Measurements from ENCODE around the gene PRRG3.
A peak's percentile ranks its signal among the peaks of the same experiment; 100 is the strongest.
"Not testable (repeated sequence)": the region's sequence is repeated elsewhere in the genome, so short reads cannot be mapped to it uniquely, and the experiment has no call there.

PRRG3 gene

GRCh38 chrX:151694661-151695582, at the start of gene PRRG3:
Gene PRRG3, plus strand, starts transcription at chrX:151695458. Its CDS starts 3,357 bp downstream, at chrX:151698815.
- DNase-seq (ENCODE audit: low spot score): no peak

- no peak for DNase-seq (ENCODE audit: low spot score)
Measured at GRCh38 chrX:151675121-151675746, 20.0 kb upstream of the PRRG3 start.

- DNase-seq (ENCODE audit: low spot score): no peak
Measured at GRCh38 chrX:151676196-151676595, 19.1 kb upstream of the PRRG3 start.

- no peak for DNase-seq (ENCODE audit: low spot score)
Measured at GRCh38 chrX:151679798-151680402, 15.4 kb upstream of the PRRG3 start.

GRCh38 chrX:151680805-151681204, 14.5 kb upstream of the PRRG3 start:
- DNase-seq (ENCODE audit: low spot score): peak; percentile 38

GRCh38 chrX:151687635-151688034, 7.6 kb upstream of the PRRG3 start:
- no peak for DNase-seq (ENCODE audit: low spot score)

GRCh38 chrX:151688695-151689094, 6.6 kb upstream of the PRRG3 start:
- no peak for DNase-seq (ENCODE audit: low spot score)

GRCh38 chrX:151692825-151693224, 2.4 kb upstream of the PRRG3 start:
- DNase-seq (ENCODE audit: low spot score): no peak

GRCh38 chrX:151694121-151694520, 1.1 kb upstream of the PRRG3 start:
- no peak for DNase-seq (ENCODE audit: low spot score)

- no peak for DNase-seq (ENCODE audit: low spot score)
Measured at GRCh38 chrX:151695583-151696340, 504 bp downstream of the PRRG3 start.

GRCh38 chrX:151697082-151697481, 1.8 kb downstream of the PRRG3 start:
- not testable (repeated sequence) for DNase-seq (ENCODE audit: low spot score)

GRCh38 chrX:151697522-151697921, 2.3 kb downstream of the PRRG3 start:
- no peak for DNase-seq (ENCODE audit: low spot score)

- DNase-seq (ENCODE audit: low spot score): no peak
Measured at GRCh38 chrX:151698485-151698884, 3.2 kb downstream of the PRRG3 start.

- no peak for DNase-seq (ENCODE audit: low spot score)
Measured at GRCh38 chrX:151699746-151700145, 4.5 kb downstream of the PRRG3 start.

GRCh38 chrX:151700581-151700980, 5.3 kb downstream of the PRRG3 start:
- no peak for DNase-seq (ENCODE audit: low spot score)

GRCh38 chrX:151701071-151701470, 5.8 kb downstream of the PRRG3 start:
- no peak for DNase-seq (ENCODE audit: low spot score)

GRCh38 chrX:151701531-151701930, 6.3 kb downstream of the PRRG3 start:
- DNase-seq (ENCODE audit: low spot score): no peak

GRCh38 chrX:151702026-151702714, 6.9 kb downstream of the PRRG3 start:
- no peak for DNase-seq (ENCODE audit: low spot score)

GRCh38 chrX:151702741-151703340, 7.6 kb downstream of the PRRG3 start:
- DNase-seq (ENCODE audit: low spot score): no peak

- no peak for DNase-seq (ENCODE audit: low spot score)
Measured at GRCh38 chrX:151703487-151703886, 8.2 kb downstream of the PRRG3 start.

GRCh38 chrX:151704041-151704663, 8.9 kb downstream of the PRRG3 start:
- no peak for DNase-seq (ENCODE audit: low spot score)
